A673 (cell line): ENCODE measurements around the gene SLC12A7. TPM values are rescaled to one million over a fixed set of nuclear protein-coding genes. Genes with fewer than 3 reads are reported as not detected.

Experiments used
- BruUV-seq: library from RNA; stranded (reverse); fragments of 400-500 nt; replicated peaks from 2 replicates; lab custom pipeline; 2021; lab: Mats Ljungman, UMichigan
- CTCF ChIA-PET: fragments of 300-600 bp; sonication (Branson Sonifier 250); formaldehyde crosslinking; loops from one replicate; lab custom pipeline; 2022; ENCODE audit warnings: antibody characterized with exemption; lab: Charles Lee
- POLR2A ChIA-PET: fragments of 300-600 bp; sonication (Branson Sonifier 250); formaldehyde crosslinking; loops from one replicate; lab custom pipeline; 2022; ENCODE audit warnings: antibody characterized with exemption; ENCODE audit not compliant: low non-redundant PET; lab: Charles Lee
- DNase-seq: peaks from one replicate; pipeline ENCODE4 v3.0.0-alpha.2; 2015; ENCODE audit warnings: low spot score
- H3K27ac ChIP-seq: fragments of 200-600 bp; sonication (generic); 2 replicates; pipeline ENCODE4 v1.5.1; 2016; ENCODE audit warnings: mixed run types, low read depth, mild to moderate bottlenecking, mixed read lengths, antibody characterized with exemption, low read length; ENCODE audit not compliant: poor library complexity, severe bottlenecking
- H3K27me3 ChIP-seq: fragments of 200-600 bp; sonication (generic); replicated peaks from 2 replicates; pipeline ENCODE4 v1.6.1; 2017; ENCODE audit warnings: mixed run types, low read depth, mild to moderate bottlenecking, mixed read lengths, antibody characterized with exemption, low read length; ENCODE audit not compliant: insufficient read depth, poor library complexity
- H3K36me3 ChIP-seq: fragments of 200-600 bp; sonication (generic); 2 replicates; pipeline ENCODE4 v1.6.1; 2016; ENCODE audit warnings: mixed run types, mild to moderate bottlenecking, mixed read lengths, antibody characterized with exemption, low read length; ENCODE audit not compliant: insufficient read depth, poor library complexity, severe bottlenecking
- H3K4me1 ChIP-seq: fragments of 200-600 bp; sonication (generic); 2 replicates; pipeline ENCODE4 v1.6.1; 2017; ENCODE audit warnings: mixed run types, mild to moderate bottlenecking, mixed read lengths, antibody characterized with exemption, low read length; ENCODE audit not compliant: insufficient read depth, poor library complexity, severe bottlenecking
- H3K4me3 ChIP-seq: fragments of 200-600 bp; sonication (generic); 2 replicates; pipeline ENCODE4 v1.5.1; 2016; ENCODE audit warnings: low read depth, mixed run types, mild to moderate bottlenecking, mixed read lengths, low read length; ENCODE audit not compliant: poor library complexity, severe bottlenecking
- H3K9me3 ChIP-seq: fragments of 200-600 bp; sonication (generic); 2 replicates; pipeline ENCODE4 v1.6.1; 2016; ENCODE audit warnings: mixed run types, low read depth, mild to moderate bottlenecking, mixed read lengths, antibody characterized with exemption, low read length; ENCODE audit not compliant: poor library complexity, severe bottlenecking
- CTCF ChIP-seq: fragments of 300-800, 200-600 bp; sonication (generic); conservative IDR thresholded peaks from 2 replicates; pipeline ENCODE4 v1.5.1; 2017; ENCODE audit warnings: low read depth, mild to moderate bottlenecking, antibody characterized with exemption, low read length, moderate library complexity, mixed read lengths
- EZH2 ChIP-seq: fragments of 200-600 bp; sonication (generic); IDR thresholded peaks from 2 replicates; pipeline ENCODE4 v1.6.1; 2017; ENCODE audit warnings: borderline replicate concordance, low read depth, mild to moderate bottlenecking, mixed read lengths, antibody characterized with exemption, low read length; ENCODE audit not compliant: poor library complexity, severe bottlenecking
- intact Hi-C: fragments of 100-400 bp; cut with micrococcal nuclease; formaldehyde crosslinking; loops from one replicate; pipeline ENCODE4 v1.10.0; 2022; ENCODE audit not compliant: unreplicated experiment
- total RNA-seq: library from RNA; stranded (reverse); gene quantifications from 2 replicates; pipeline ENCODE4 v1.2.3, GENCODE V29; 2021

The SLC12A7 gene
- total RNA-seq, 1 experiment from 2014 or later, result 45.2 TPM

DNA sequence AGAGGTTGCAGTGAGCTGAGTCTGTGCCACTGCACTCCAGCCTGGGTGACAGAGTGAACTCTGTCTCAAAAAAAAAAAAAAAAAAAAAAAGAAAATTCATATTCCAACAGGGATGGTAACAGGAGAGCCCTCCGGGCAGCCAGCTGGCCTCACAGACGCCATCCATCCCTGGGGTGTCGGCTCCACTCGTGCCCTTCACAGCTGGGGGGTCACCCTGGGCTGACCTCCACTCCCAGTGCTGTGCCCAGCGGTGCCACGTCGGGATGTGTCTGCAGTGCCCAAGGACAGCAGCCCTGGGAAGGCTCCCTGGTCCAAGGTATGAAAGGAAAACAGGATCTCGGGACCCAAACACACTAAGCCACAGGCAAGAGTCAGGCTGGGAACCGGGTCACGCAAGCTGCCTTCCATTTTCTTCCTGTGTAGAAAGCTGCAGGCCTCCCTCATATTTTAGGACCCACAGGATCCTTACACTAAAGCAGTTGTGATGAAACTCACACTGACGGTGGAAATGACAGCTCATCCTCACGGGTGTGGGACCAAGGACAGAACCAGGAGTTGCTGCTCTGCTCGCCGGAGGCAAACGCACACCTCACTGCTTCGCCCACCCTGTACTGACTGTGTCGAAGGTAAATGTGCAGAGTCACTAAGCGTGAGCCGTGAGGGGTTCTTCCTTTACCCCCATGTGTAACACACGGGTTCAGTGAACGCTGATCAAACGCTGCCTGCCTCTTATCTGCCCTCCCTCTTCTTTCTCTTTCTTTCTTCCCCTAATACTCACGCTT, 5.3 kb downstream of the SLC12A7 start:
- Histone ChIP-seq H3K9me3 (no peaks in the 10 kb centered on the region), H3K4me1 (peaks cover 19% of the 10 kb centered on the region), H3K27me3 (no peaks in the 10 kb centered on the region), H3K36me3 (no peaks in the 10 kb centered on the region), H3K4me3 (no peak overlapping the region), H3K27ac (no peak overlapping the region)
- intact Hi-C loops, result no loop called here
- no TSS peak for BruUV-seq
- POLR2A ChIA-PET, result no interaction called here
- DNase-seq, result no peak
- CTCF ChIA-PET, result no interaction called here
- TF ChIP-seq CTCF, result no peak
- TF ChIP-seq EZH2, result no peak

GRCh38 chr5:1105350-1106265, 6.3 kb downstream of the SLC12A7 start:
- ChIA-PET POLR2A (no interaction called here), CTCF (no interaction called here)
- no peak overlapping the region for H3K4me3 ChIP-seq
- no peaks in the 10 kb centered on the region for H3K36me3 ChIP-seq
- H3K4me1 ChIP-seq, result peaks cover 16% of the 10 kb centered on the region
- H3K9me3 ChIP-seq, result no peaks in the 10 kb centered on the region
- no peak for DNase-seq
- no peak for TF ChIP-seq CTCF
- no peaks in the 10 kb centered on the region for H3K27me3 ChIP-seq
- BruUV-seq, result no TSS peak
- intact Hi-C loops, result no loop called here
- H3K27ac ChIP-seq, result no peak overlapping the region

DNA sequence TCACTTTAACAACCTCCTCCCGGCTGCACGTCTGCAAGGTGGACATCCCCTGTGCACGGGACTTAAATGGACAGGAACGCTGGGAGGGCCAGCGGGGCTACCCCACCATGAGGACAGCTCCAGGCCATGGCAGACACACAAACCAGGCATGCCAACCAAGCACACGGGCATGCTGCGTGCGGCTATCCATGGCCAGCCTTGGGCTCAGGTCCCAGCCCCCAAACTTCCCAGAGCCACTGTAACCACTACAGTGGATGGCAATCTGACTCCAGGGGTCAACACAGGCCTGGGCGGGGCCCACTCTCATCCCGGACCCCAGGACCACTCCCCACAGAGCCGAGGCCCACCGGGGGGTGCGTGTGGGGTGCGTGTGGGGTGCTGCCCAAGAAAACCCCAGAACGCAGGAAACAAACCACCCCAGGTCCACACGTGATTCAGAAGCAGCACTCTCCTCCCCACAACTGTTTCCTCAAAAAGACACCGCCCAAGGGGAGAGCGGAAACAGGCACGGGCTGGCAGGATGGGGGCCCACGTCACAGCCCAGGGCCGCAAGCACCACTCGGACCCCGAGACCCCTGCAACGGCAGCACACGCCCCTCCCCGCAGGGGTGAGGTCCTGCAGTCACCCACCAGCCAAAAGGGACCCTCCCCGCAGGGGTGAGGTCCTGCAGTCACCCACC, 7.4 kb downstream of the SLC12A7 start:
- ChIA-PET CTCF (no interaction called here), POLR2A (no interaction called here)
- H3K4me3 ChIP-seq, result no peak overlapping the region
- intact Hi-C loops, result no loop called here
- no peak for DNase-seq
- no peaks in the 10 kb centered on the region for H3K9me3 ChIP-seq
- H3K27ac ChIP-seq, result no peak overlapping the region
- BruUV-seq, result no TSS peak
- H3K4me1 ChIP-seq, result peaks cover 12% of the 10 kb centered on the region
- TF ChIP-seq CTCF (no peak), EZH2 (no peak)
- H3K27me3 ChIP-seq, result no peaks in the 10 kb centered on the region
- H3K36me3 ChIP-seq, result no peaks in the 10 kb centered on the region
